HepG2 (cell line): ENCODE data around the gene SYNE1. TPM values are rescaled to one million over a fixed set of nuclear protein-coding genes. Genes with fewer than 3 reads are reported as not detected.

Source experiments
- AKNA ChIP-seq: sonication (generic); formaldehyde crosslinking; IDR thresholded peaks from 2 replicates; pipeline ENCODE4 v1.4.0; 2020; ENCODE audit warnings: missing genetic modification reagents, borderline replicate concordance
- DMAP1 ChIP-seq: IDR thresholded peaks from 2 replicates; pipeline ENCODE4 v1.6.1; 2016
- HNRNPL ChIP-seq: fragments of 200-400 bp; formaldehyde crosslinking; IDR thresholded peaks from 2 replicates; pipeline ENCODE4 v1.6.1; 2017; ENCODE audit warnings: mild to moderate bottlenecking, low read depth, low read length
- IKZF5 ChIP-seq: IDR thresholded peaks from 2 replicates; pipeline ENCODE4 v1.6.1; 2018; ENCODE audit warnings: missing genetic modification reagents, mild to moderate bottlenecking, missing compliant biosample characterization
- KIAA2018 ChIP-seq: sonication (generic); formaldehyde crosslinking; IDR thresholded peaks from 2 replicates; pipeline ENCODE4 v1.5.0; 2020; ENCODE audit warnings: mild to moderate bottlenecking, missing genetic modification reagents, borderline replicate concordance
- NFKB2 ChIP-seq: sonication (generic); formaldehyde crosslinking; IDR thresholded peaks from 2 replicates; pipeline ENCODE4 v1.4.0; 2020; ENCODE audit warnings: missing genetic modification reagents, borderline replicate concordance
- NFYB ChIP-seq: sonication (generic); formaldehyde crosslinking; IDR thresholded peaks from 2 replicates; pipeline ENCODE4 v1.4.0; 2020; ENCODE audit warnings: missing genetic modification reagents
- SMARCE1 ChIP-seq: fragments of 450-650 bp; IDR thresholded peaks from 2 replicates; pipeline ENCODE4 v1.6.1; 2017; ENCODE audit warnings: borderline replicate concordance
- TERF1 ChIP-seq: sonication (generic); formaldehyde crosslinking; IDR thresholded peaks from 2 replicates; pipeline ENCODE4 v1.8.0; 2022; ENCODE audit warnings: mild to moderate bottlenecking, missing genetic modification reagents, moderate library complexity
- TRIM24 ChIP-seq: sonication (generic); formaldehyde crosslinking; IDR thresholded peaks from 2 replicates; pipeline ENCODE4 v1.8.0; 2022; ENCODE audit warnings: mild to moderate bottlenecking, missing genetic modification reagents
- ZBTB3 ChIP-seq: sonication (generic); formaldehyde crosslinking; IDR thresholded peaks from 2 replicates; pipeline ENCODE4 v1.4.0; 2020; ENCODE audit warnings: low read depth, mild to moderate bottlenecking, moderate library complexity, missing genetic modification reagents, borderline replicate concordance
- ZNF3 ChIP-seq: IDR thresholded peaks from 2 replicates; pipeline ENCODE4 v1.7.0; 2017; ENCODE audit warnings: inconsistent platforms
- ZNF460 ChIP-seq: sonication (generic); formaldehyde crosslinking; IDR thresholded peaks from 2 replicates; pipeline ENCODE4 v1.5.1; 2020; ENCODE audit warnings: missing genetic modification reagents, mild to moderate bottlenecking, borderline replicate concordance
- ZNF83 ChIP-seq: sonication (generic); formaldehyde crosslinking; IDR thresholded peaks from 2 replicates; pipeline ENCODE4 v1.4.0; 2020; ENCODE audit warnings: missing genetic modification reagents, mild to moderate bottlenecking, borderline replicate concordance
- polyA plus RNA-seq, 8 experiments: library from polyadenylated mRNA; depleted of rRNA in 3 of 8; stranded (reverse) in 7 of 8; unstranded in 1 of 8; fragments of >200 nt; fragmentation: Illumina TruSeq in 4 of 8; extraction: Trizol in 4 of 8; gene quantifications; 2 replicates each; pipeline versions ENCODE4 v1.2.1 to v1.2.3, GENCODE V29; 2011 to 2016; ENCODE audit warnings: low read depth in 4 of 8, missing spikeins in 1 of 8, mixed read lengths in 1 of 8; ENCODE audit not compliant: insufficient read depth in 1 of 8
- total RNA-seq, 5 experiments: library from RNA; depleted of rRNA; stranded (reverse); fragments of >200 nt; fragmentation: Illumina TruSeq; extraction: Trizol; gene quantifications; 2 replicates each; pipeline ENCODE4 v1.2.3, GENCODE V29; 2016; ENCODE audit warnings: low read depth in 1 of 5

Gene SYNE1
- total and polyA plus RNA-seq, 2 of the 13 experiments (the other 11 are each of a cell fraction or from before 2014, with no cell fraction given) = 5.5 to 15.9 TPM

- TF ChIP-seq KIAA2018 (CRISPR knock-in tag) (no peak), DMAP1 (CRISPR knock-in tag) (no peak), TRIM24 (CRISPR knock-in tag) (no peak), ZNF83 (CRISPR knock-in tag) (no peak), NFKB2 (CRISPR knock-in tag) (no peak), TERF1 (CRISPR knock-in tag) (no peak), IKZF5 (CRISPR knock-in tag) (peak; percentile 92), SMARCE1 (no peak), AKNA (CRISPR knock-in tag) (no peak), ZBTB3 (CRISPR knock-in tag) (no peak), ZNF3 (CRISPR knock-in tag) (no peak), NFYB (no peak), HNRNPL (no peak), ZNF460 (CRISPR knock-in tag) (no peak; the same call in 1 of the 2 replicates)
Observed at GRCh38 chr6:152277826-152278329, 359.3 kb downstream of the SYNE1 start (continued).
